WERI-Rb-1 (cell line): ENCODE measurements around the gene ZNF365.

ENCODE experiments used
- DNase-seq: peaks from one replicate; pipeline ENCODE4 v3.0.0-alpha.2; 2020
- H3K27ac ChIP-seq: fragments of 250-450 bp; sonication (Bioruptor Pico); 2 replicates; pipeline ENCODE4 v1.5.1; 2020; ENCODE audit warnings: mild to moderate bottlenecking, moderate library complexity
- H3K27me3 ChIP-seq: fragments of 250-450 bp; sonication (Bioruptor Pico); 2 replicates; pipeline ENCODE4 v1.5.1; 2021; ENCODE audit warnings: mild to moderate bottlenecking, low read depth, moderate library complexity; ENCODE audit not compliant: insufficient read depth, severe bottlenecking
- H3K36me3 ChIP-seq: fragments of 250-450 bp; sonication (Bioruptor Pico); 2 replicates; pipeline ENCODE4 v1.5.1; 2020; ENCODE audit warnings: mild to moderate bottlenecking, moderate library complexity
- H3K4me3 ChIP-seq: 2 replicates; pipeline ENCODE4 v1.5.1; 2011; ENCODE audit warnings: low read depth, mild to moderate bottlenecking, control low read depth, low read length
- H3K9me3 ChIP-seq: fragments of 250-450 bp; sonication (Bioruptor Pico); 2 replicates; pipeline ENCODE4 v1.5.1; 2021; ENCODE audit warnings: mild to moderate bottlenecking, moderate library complexity; ENCODE audit not compliant: severe bottlenecking
- CTCF ChIP-seq: IDR thresholded peaks from 2 replicates; pipeline ENCODE4 v1.5.1; 2011; ENCODE audit warnings: low read depth, mild to moderate bottlenecking, control low read depth, inconsistent platforms, low read length

Gene ZNF365

GRCh38 chr10:62384447-62385081, 10.4 kb downstream of the ZNF365 start:
- DNase-seq: no peak
- no peak overlapping the region for H3K27ac ChIP-seq
- no peak overlapping the region for H3K4me3 ChIP-seq
- TF ChIP-seq CTCF: no peak
- H3K9me3 ChIP-seq: no peaks in the 10 kb centered on the region
- H3K27me3 ChIP-seq: peaks cover 7% of the 10 kb centered on the region
- no peaks in the 10 kb centered on the region for H3K36me3 ChIP-seq

- peaks cover 11% of the 10 kb centered on the region for H3K27me3 ChIP-seq
- H3K36me3 ChIP-seq: no peaks in the 10 kb centered on the region
- no peak for TF ChIP-seq CTCF
- no peak overlapping the region for H3K27ac ChIP-seq
- H3K9me3 ChIP-seq: no peaks in the 10 kb centered on the region
- no peak for DNase-seq
- H3K4me3 ChIP-seq: no peak overlapping the region
Observed at GRCh38 chr10:62386356-62387320, 12.5 kb downstream of the ZNF365 start.

- Histone ChIP-seq H3K27ac (no peak overlapping the region), H3K27me3 (peaks cover 9% of the 10 kb centered on the region), H3K36me3 (no peaks in the 10 kb centered on the region), H3K9me3 (no peaks in the 10 kb centered on the region), H3K4me3 (no peak overlapping the region)
- no peak for TF ChIP-seq CTCF
- no peak for DNase-seq
Observed at GRCh38 chr10:62388328-62388727, 14.2 kb downstream of the ZNF365 start.

- no peak for DNase-seq
- H3K36me3 ChIP-seq: no peaks in the 10 kb centered on the region
- TF ChIP-seq CTCF: no peak
- no peak overlapping the region for H3K4me3 ChIP-seq
- H3K27ac ChIP-seq: no peak overlapping the region
- H3K27me3 ChIP-seq: peaks cover 12% of the 10 kb centered on the region
- no peaks in the 10 kb centered on the region for H3K9me3 ChIP-seq
Observed at GRCh38 chr10:62390497-62391176, 16.5 kb downstream of the ZNF365 start.

GRCh38 chr10:62393237-62393636, 19.1 kb downstream of the ZNF365 start:
- H3K9me3 ChIP-seq: no peaks in the 10 kb centered on the region

More at GRCh38 chr10:62393237-62393636, 19.1 kb downstream of the ZNF365 start:
- no peaks in the 10 kb centered on the region for H3K36me3 ChIP-seq
- H3K4me3 ChIP-seq: no peak overlapping the region
- H3K27me3 ChIP-seq: peaks cover 15% of the 10 kb centered on the region
- no peak for TF ChIP-seq CTCF
- H3K27ac ChIP-seq: no peak overlapping the region
- DNase-seq: no peak
